PC-9 (cell line): ENCODE results near the gene CRHR2. TPM values are rescaled to one million over a fixed set of nuclear protein-coding genes. Genes with fewer than 3 reads are reported as not detected.

ENCODE experiments used
- BruUV-seq: library from RNA; stranded (reverse); fragments of 400-500 nt; replicated peaks from 2 replicates; lab custom pipeline; 2021; lab: Mats Ljungman, UMichigan
- CTCF ChIA-PET: fragments of 300-600 bp; sonication (Branson Sonifier 250); formaldehyde crosslinking; loops from one replicate; lab custom pipeline; 2022; ENCODE audit warnings: antibody characterized with exemption; lab: Charles Lee
- POLR2A ChIA-PET: fragments of 300-600 bp; sonication (Branson Sonifier 250); formaldehyde crosslinking; loops from one replicate; lab custom pipeline; 2022; ENCODE audit warnings: antibody characterized with exemption; ENCODE audit not compliant: unreplicated experiment; lab: Charles Lee
- DNase-seq, 2 experiments: peaks; one replicate each; pipeline versions ENCODE4 v3.0.0 to v3.0.0-alpha.2; 2015 to 2022; ENCODE audit warnings: mixed read lengths in 1 of 2
- H2AFZ ChIP-seq: fragments of 200-600 bp; sonication (generic); 2 replicates; pipeline ENCODE4 v1.8.1; 2017; ENCODE audit warnings: antibody characterized with exemption
- H3F3A ChIP-seq: fragments of 200-600 bp; sonication (generic); 2 replicates; pipeline ENCODE4 v1.8.1; 2017; ENCODE audit warnings: antibody characterized with exemption, mild to moderate bottlenecking, low read depth; ENCODE audit not compliant: insufficient read depth
- H3K27ac ChIP-seq: fragments of 200-600 bp; sonication (generic); 2 replicates; pipeline ENCODE4 v1.6.1; 2016; ENCODE audit warnings: mixed run types
- H3K27me3 ChIP-seq: fragments of 200-600 bp; sonication (generic); 2 replicates; pipeline ENCODE4 v1.6.1; 2016; ENCODE audit warnings: low read depth, mixed run types; ENCODE audit not compliant: insufficient read depth
- H3K36me3 ChIP-seq: fragments of 200-600 bp; sonication (generic); 2 replicates; pipeline ENCODE4 v1.6.1; 2016; ENCODE audit warnings: low read depth, mixed run types
- H3K4me1 ChIP-seq: fragments of 200-600 bp; sonication (generic); replicated peaks from 2 replicates; pipeline ENCODE4 v1.6.1; 2016; ENCODE audit warnings: mixed run types; ENCODE audit not compliant: insufficient read depth
- H3K4me2 ChIP-seq: fragments of 200-600 bp; sonication (generic); 2 replicates; pipeline ENCODE4 v1.6.1; 2017; ENCODE audit warnings: mixed run types
- H3K4me3 ChIP-seq: fragments of 200-600 bp; sonication (generic); 2 replicates; pipeline ENCODE4 v1.6.1; 2016; ENCODE audit warnings: mixed run types
- H3K79me2 ChIP-seq: fragments of 200-600 bp; sonication (generic); 2 replicates; pipeline ENCODE4 v1.6.1; 2017; ENCODE audit warnings: low read depth, mixed run types
- H3K9me2 ChIP-seq: fragments of 200-600 bp; sonication (generic); 2 replicates; pipeline ENCODE4 v1.8.1; 2017; ENCODE audit warnings: mild to moderate bottlenecking; ENCODE audit not compliant: insufficient read depth
- H3K9me3 ChIP-seq: fragments of 200-600 bp; sonication (generic); 2 replicates; pipeline ENCODE4 v1.8.1; 2016; ENCODE audit warnings: low read depth; ENCODE audit not compliant: insufficient read depth
- H4K20me1 ChIP-seq: fragments of 200-600 bp; sonication (generic); 2 replicates; pipeline ENCODE4 v1.8.1; 2017; ENCODE audit not compliant: insufficient read depth
- CTCF ChIP-seq: fragments of 200-600 bp; sonication (generic); conservative IDR thresholded peaks from 2 replicates; pipeline ENCODE4 v1.6.1; 2017; ENCODE audit warnings: mixed run types, antibody characterized with exemption, mild to moderate bottlenecking, moderate library complexity
- EZH2 ChIP-seq: fragments of 200-600 bp; sonication (generic); IDR thresholded peaks from 2 replicates; pipeline ENCODE4 v1.8.0; 2017; ENCODE audit warnings: antibody characterized with exemption, low read depth
- intact Hi-C: fragments of 100-400 bp; cut with micrococcal nuclease; formaldehyde crosslinking; loops from one replicate; pipeline ENCODE4 v1.10.0; 2022; ENCODE audit not compliant: unreplicated experiment
- total RNA-seq: library from RNA; stranded (reverse); gene quantifications from 2 replicates; pipeline ENCODE4 v1.2.3, GENCODE V29; 2021

Gene CRHR2
- total RNA-seq, 1 experiment from 2014 or later: not detected

GRCh38 chr7:30699706-30700495, 17.6 kb upstream of the CRHR2 start:
- H3K27me3 ChIP-seq: peaks cover 74% of the 10 kb centered on the region
- no peaks in the 10 kb centered on the region for H3K9me2 ChIP-seq
- no peaks in the 10 kb centered on the region for H3K79me2 ChIP-seq
- DNase-seq: no peak
- BruUV-seq: no TSS peak
- no peaks in the 10 kb centered on the region for H3K36me3 ChIP-seq
- no peaks in the 10 kb centered on the region for H4K20me1 ChIP-seq
- H3K4me2 ChIP-seq: no peak overlapping the region
- ChIA-PET POLR2A (no interaction called here), CTCF (no interaction called here)
- no peak overlapping the region for H3K27ac ChIP-seq
- peaks cover 7% of the 10 kb centered on the region; the same call in 1 of the 2 replicates for H3F3A ChIP-seq
- no peak overlapping the region for H2AFZ ChIP-seq
- intact Hi-C loops: no loop called here
- H3K4me3 ChIP-seq: no peak overlapping the region
- H3K4me1 ChIP-seq: peaks cover 9% of the 10 kb centered on the region
- TF ChIP-seq CTCF (no peak), EZH2 (no peak)
- H3K9me3 ChIP-seq: no peaks in the 10 kb centered on the region

- Histone ChIP-seq H3K79me2 (no peaks in the 10 kb centered on the region), H3K27ac (no peak overlapping the region), H3K4me2 (no peak overlapping the region), H3K4me1 (no peaks in the 10 kb centered on the region), H4K20me1 (no peaks in the 10 kb centered on the region), H3K4me3 (no peak overlapping the region), H3K9me2 (no peaks in the 10 kb centered on the region), H3K36me3 (no peaks in the 10 kb centered on the region), H3F3A (no peaks in the 10 kb centered on the region), H3K27me3 (peaks cover 86% of the 10 kb centered on the region), H2AFZ (no peak overlapping the region), H3K9me3 (no peaks in the 10 kb centered on the region)
- BruUV-seq: no TSS peak
- ChIA-PET CTCF (no interaction called here), POLR2A (no interaction called here)
- TF ChIP-seq EZH2: no peak
- TF ChIP-seq CTCF: no peak
- intact Hi-C loops: no loop called here
- no peak for DNase-seq
These were observed 16.2 kb upstream of the CRHR2 start for GRCh38 chr7:30698481-30698880.

- H3K4me3 ChIP-seq: no peak overlapping the region
- no peak for DNase-seq
- H3K9me2 ChIP-seq: no peaks in the 10 kb centered on the region
- H3K27ac ChIP-seq: no peak overlapping the region
- ChIA-PET POLR2A (no interaction called here), CTCF (no interaction called here)
- peaks cover 87% of the 10 kb centered on the region for H3K27me3 ChIP-seq
- H3F3A ChIP-seq: no peaks in the 10 kb centered on the region
- no peaks in the 10 kb centered on the region for H3K79me2 ChIP-seq
- H4K20me1 ChIP-seq: no peaks in the 10 kb centered on the region
- no peaks in the 10 kb centered on the region for H3K36me3 ChIP-seq
- H3K4me1 ChIP-seq: no peaks in the 10 kb centered on the region
- no TSS peak for BruUV-seq
- H3K4me2 ChIP-seq: no peak overlapping the region
- H3K9me3 ChIP-seq: no peaks in the 10 kb centered on the region
- intact Hi-C loops: no loop called here
- no peak overlapping the region for H2AFZ ChIP-seq
- TF ChIP-seq CTCF: no peak
- no peak for TF ChIP-seq EZH2
These were observed 15.6 kb upstream of the CRHR2 start for GRCh38 chr7:30697719-30698460.
